Right forelimb (tissue), 1 donor: ENCODE measurements around the gene BEGAIN.

Experiments used
- DNase-seq: peaks from one replicate; pipeline ENCODE4 v3.0.0-alpha.2; 2018

BEGAIN gene

GRCh38 chr14:100548295-100548655, 38.9 kb downstream of the BEGAIN start:
- no peak for DNase-seq

- DNase-seq: no peak
These were observed 39.5 kb downstream of the BEGAIN start for GRCh38 chr14:100547633-100548294.

GRCh38 chr14:100546051-100546443, 41.2 kb downstream of the BEGAIN start:
- no peak for DNase-seq

GRCh38 chr14:100545359-100545758, 41.9 kb downstream of the BEGAIN start:
- no peak for DNase-seq

- no peak for DNase-seq
These were observed 42.6 kb downstream of the BEGAIN start for GRCh38 chr14:100544506-100545141.

- no peak for DNase-seq
These were observed 43.5 kb downstream of the BEGAIN start for GRCh38 chr14:100543471-100544455.

GRCh38 chr14:100542619-100543205, 44.5 kb downstream of the BEGAIN start:
- DNase-seq: no peak

- no peak for DNase-seq
These were observed 45.3 kb downstream of the BEGAIN start for GRCh38 chr14:100541621-100542560.

GRCh38 chr14:100540926-100541620, 46.1 kb downstream of the BEGAIN start:
- no peak for DNase-seq

GRCh38 chr14:100540141-100540925, 46.9 kb downstream of the BEGAIN start:
- peak; percentile 46 for DNase-seq

GRCh38 chr14:100539766-100540140, 47.5 kb downstream of the BEGAIN start:
- no peak for DNase-seq

GRCh38 chr14:100539003-100539660, 48.1 kb downstream of the BEGAIN start:
- peak; percentile 36 for DNase-seq

- peak; percentile 38 for DNase-seq
These were observed 48.7 kb downstream of the BEGAIN start for GRCh38 chr14:100538351-100539002.

- peak; percentile 65 for DNase-seq
These were observed 49.5 kb downstream of the BEGAIN start for GRCh38 chr14:100537446-100538350.

GRCh38 chr14:100536721-100537445, 50.3 kb downstream of the BEGAIN start:
- DNase-seq: peak; percentile 37

GRCh38 chr14:100536121-100536510, 51.1 kb downstream of the BEGAIN start:
- DNase-seq: no peak

GRCh38 chr14:100535287-100536120, 51.7 kb downstream of the BEGAIN start:
- peak; percentile 39 for DNase-seq
